Mucosa of stomach (tissue), 1 donor: Measurements from ENCODE around the gene SMIM21.

ENCODE experiments used
- H3K27me3 ChIP-seq: one replicate; pipeline ENCODE4 v1.7.0; 2013; ENCODE audit warnings: mild to moderate bottlenecking, low read length; ENCODE audit not compliant: control insufficient read depth, insufficient read depth
- H3K36me3 ChIP-seq: one replicate; pipeline ENCODE4 v1.7.0; 2013; ENCODE audit warnings: low read length; ENCODE audit not compliant: control insufficient read depth, insufficient read depth
- H3K4me1 ChIP-seq: one replicate; pipeline ENCODE4 v1.7.0; 2013; ENCODE audit warnings: mild to moderate bottlenecking, low read length; ENCODE audit not compliant: control insufficient read depth, insufficient read depth
- H3K4me3 ChIP-seq: one replicate; pipeline ENCODE4 v1.7.0; 2013; ENCODE audit warnings: low read length
- H3K9ac ChIP-seq: one replicate; pipeline ENCODE4 v1.7.0; 2013; ENCODE audit warnings: mild to moderate bottlenecking, low read length, moderate library complexity
- H3K9me3 ChIP-seq: one replicate; pipeline ENCODE4 v1.7.0; 2013; ENCODE audit warnings: mild to moderate bottlenecking, low read length, moderate library complexity; ENCODE audit not compliant: control insufficient read depth
- donor health status: Pancreatic carcinoma.

The SMIM21 gene

GRCh38 chr18:75365254-75365629 is 62.3 kb downstream of the SMIM21 start:
- Histone ChIP-seq H3K9ac (no peak overlapping the region), H3K36me3 (no peaks in the 10 kb centered on the region), H3K27me3 (no peaks in the 10 kb centered on the region), H3K4me1 (no peaks in the 10 kb centered on the region), H3K4me3 (no peak overlapping the region), H3K9me3 (no peaks in the 10 kb centered on the region)

DNA sequence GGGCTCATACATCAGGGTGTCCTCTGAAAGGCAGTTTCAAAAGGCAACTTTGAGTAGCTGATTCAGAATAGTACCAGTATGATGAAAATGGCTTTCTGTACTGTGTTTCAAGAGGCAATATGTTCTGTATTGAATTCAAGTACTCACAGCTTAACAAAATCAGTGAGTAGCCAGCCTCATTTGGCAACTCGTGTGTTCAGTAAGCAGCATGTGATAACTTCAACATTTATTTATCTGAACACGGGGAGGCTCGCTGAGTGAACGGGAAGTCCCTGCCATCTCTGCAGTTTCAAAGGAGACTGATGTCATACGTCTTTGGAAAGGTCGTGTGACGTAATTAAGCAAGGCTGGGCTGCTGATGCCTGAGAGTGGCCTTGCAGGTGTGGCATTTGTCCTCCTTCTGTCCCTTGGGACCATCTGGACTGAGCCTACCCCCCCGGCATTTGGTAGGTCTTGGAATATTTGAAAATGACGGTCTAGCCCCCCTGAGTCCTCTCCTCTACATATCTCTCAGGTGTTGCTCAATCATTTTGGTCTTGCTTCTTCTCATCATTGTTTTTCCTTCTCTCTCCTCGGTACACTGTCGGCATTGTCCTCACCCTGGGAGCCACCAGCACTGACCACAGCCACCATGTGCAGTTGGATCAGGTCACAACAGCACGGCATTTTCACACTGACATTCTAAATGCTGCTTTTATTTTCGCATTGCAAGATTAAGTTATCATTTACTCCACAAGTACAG is 62.8 kb downstream of the SMIM21 start:
- Histone ChIP-seq H3K9ac (no peak overlapping the region), H3K4me1 (no peaks in the 10 kb centered on the region), H3K4me3 (no peak overlapping the region), H3K9me3 (no peaks in the 10 kb centered on the region), H3K36me3 (no peaks in the 10 kb centered on the region), H3K27me3 (no peaks in the 10 kb centered on the region)

GRCh38 chr18:75363446-75364225 is 63.9 kb downstream of the SMIM21 start:
- Histone ChIP-seq H3K36me3 (no peaks in the 10 kb centered on the region), H3K9me3 (no peaks in the 10 kb centered on the region), H3K27me3 (no peaks in the 10 kb centered on the region), H3K9ac (no peak overlapping the region), H3K4me3 (no peak overlapping the region), H3K4me1 (no peaks in the 10 kb centered on the region)

DNA sequence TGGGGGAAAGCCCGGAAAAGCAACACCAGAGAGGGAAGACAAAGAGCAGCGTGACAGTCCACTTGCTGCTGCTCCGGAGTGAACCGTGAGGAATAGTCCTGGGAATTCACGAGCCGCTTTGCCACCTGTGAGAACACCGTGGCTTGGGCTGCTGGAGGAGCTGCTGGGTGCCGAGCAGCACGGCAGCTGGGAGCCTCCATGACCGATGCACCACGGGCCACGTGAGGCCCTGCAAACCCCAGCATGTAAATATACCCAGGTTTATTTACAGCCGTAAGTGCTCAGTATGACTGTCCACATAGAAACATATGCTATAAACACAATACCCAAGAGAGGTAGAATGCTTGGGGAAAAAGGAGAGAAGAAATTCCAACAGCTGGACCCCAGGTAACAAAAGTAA is 65.1 kb downstream of the SMIM21 start:
- Histone ChIP-seq H3K4me1 (no peaks in the 10 kb centered on the region), H3K4me3 (no peak overlapping the region), H3K36me3 (no peaks in the 10 kb centered on the region), H3K9ac (no peak overlapping the region), H3K9me3 (no peaks in the 10 kb centered on the region), H3K27me3 (no peaks in the 10 kb centered on the region)

DNA sequence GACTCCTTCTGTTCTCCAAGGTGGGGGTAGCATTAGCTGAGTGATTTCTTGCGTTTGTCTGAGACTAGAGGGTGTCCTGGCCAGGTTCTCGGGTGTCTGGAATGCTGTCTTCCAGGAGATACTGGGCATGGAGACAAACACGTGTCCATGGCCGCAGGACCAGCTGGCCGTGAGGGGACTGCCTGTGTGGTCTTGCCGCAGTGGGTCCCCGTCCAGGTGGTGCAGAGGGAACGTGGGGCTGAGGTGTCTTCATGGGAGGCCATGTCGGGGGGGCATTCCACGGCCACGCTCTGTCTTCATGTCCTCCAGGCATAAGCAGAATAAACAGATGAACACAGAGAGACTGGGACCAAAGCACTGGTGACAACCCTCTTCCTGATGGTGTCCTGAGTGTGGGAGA is 66.6 kb downstream of the SMIM21 start:
- Histone ChIP-seq H3K9me3 (no peaks in the 10 kb centered on the region), H3K4me3 (no peak overlapping the region), H3K27me3 (no peaks in the 10 kb centered on the region), H3K9ac (no peak overlapping the region), H3K36me3 (no peaks in the 10 kb centered on the region), H3K4me1 (no peaks in the 10 kb centered on the region)

DNA sequence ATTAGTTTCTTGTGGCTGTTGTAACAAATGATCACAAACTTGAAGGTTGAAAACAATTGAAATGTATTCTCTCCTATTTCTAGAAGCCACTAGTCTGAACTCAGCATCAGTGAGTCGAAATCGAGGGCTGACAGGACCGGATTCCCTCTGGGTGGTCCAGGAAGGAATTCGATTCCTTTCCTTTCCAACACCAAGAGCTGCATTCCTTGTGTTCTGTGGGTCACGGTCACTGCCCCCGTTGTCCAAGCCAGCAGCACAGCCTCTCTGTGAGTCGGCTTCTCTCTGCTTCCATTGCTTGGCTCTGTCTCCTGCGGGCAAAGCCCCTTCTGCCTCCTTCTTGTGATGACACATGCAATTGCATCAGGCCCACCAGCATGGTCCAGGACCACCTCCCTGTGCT is 67.3 kb downstream of the SMIM21 start:
- no peak overlapping the region for H3K9ac ChIP-seq
- H3K4me1 ChIP-seq = no peaks in the 10 kb centered on the region
- no peaks in the 10 kb centered on the region for H3K9me3 ChIP-seq
- no peak overlapping the region for H3K4me3 ChIP-seq
- H3K27me3 ChIP-seq = no peaks in the 10 kb centered on the region
- H3K36me3 ChIP-seq = no peaks in the 10 kb centered on the region
